DMS53 treated with DMSO at 0.1 percent for 48 hours (cell line): Measurements from ENCODE around the gene MERTK.
"Not testable (repeated sequence)": the region's sequence is repeated elsewhere in the genome, so short reads cannot be mapped to it uniquely, and the experiment has no call there.

Source experiments
- DNase-seq: peaks from one replicate; lab custom pipeline; 2025; ENCODE audit not compliant: unreplicated experiment; lab: John Stamatoyannopoulos, UW

MERTK gene

DNA sequence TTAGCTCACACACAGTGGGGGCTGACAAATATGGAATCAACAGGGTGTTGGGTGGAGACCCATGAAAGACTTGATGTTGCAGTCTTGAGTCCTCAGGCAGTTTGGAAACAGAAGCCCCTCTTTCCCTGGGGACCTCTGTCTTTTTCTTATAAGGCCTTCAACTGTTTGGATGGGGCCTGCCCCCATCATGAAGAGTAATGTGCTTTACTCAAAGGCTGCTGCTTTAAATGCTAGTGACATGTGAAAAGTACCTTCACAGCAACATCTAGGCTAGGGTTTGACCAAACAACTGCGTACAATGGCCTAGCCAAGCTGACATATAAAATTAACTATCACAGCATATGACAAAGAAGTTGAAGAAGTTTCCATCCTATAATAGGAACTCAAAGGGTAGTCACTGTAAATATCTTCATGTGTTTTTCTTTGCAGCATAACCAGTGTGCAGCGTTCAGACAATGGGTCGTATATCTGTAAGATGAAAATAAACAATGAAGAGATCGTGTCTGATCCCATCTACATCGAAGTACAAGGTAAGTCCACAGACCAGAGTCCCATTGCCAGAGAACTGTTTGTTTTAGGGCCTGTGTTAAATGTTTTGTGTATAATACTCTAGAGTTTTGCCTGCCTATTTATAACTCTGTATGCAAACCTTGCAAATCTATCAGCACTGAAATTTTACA is 46.3 kb downstream of the MERTK start:
- DNase-seq = no peak

DNA sequence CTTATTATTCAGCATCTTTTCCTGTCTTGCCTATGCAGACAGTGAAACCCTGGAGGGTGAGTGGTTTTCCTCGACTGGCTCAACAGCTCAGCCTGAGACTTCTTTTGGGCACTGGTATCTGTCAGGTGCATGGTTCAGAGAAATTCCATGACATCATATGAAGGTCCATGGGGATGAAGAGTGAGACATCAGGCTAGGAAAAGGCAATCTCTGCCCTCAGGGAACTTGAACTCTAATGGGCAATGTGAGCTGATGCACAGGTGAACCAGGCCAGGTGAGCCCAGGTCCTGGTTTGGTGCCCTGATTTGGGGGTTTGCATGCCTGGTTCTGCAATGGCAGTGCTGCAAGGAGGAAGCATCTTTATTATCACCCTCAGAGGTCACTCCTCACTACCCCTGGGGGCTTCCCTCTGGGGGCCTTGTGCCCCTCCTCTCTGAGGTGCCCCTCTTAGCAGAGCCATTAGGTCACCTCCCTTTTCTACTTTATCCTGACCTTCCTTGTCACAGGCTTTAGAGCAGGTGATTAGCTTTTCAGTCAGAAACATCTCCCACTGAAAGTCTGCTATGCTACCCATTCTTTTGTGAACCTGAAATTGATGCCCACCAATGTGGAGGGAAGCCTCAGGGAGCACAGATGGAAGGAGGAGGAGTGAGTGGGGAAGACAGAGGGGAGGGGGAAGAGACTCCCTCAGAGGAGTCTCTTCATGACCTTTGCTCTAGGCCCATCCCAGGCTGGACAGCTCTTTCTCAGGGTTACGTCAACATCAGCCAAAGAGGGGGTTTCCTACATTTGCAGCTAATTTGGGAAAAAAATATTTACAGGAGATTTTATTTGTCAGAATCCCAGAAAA is 47.3 kb downstream of the MERTK start:
- DNase-seq = no peak

DNA sequence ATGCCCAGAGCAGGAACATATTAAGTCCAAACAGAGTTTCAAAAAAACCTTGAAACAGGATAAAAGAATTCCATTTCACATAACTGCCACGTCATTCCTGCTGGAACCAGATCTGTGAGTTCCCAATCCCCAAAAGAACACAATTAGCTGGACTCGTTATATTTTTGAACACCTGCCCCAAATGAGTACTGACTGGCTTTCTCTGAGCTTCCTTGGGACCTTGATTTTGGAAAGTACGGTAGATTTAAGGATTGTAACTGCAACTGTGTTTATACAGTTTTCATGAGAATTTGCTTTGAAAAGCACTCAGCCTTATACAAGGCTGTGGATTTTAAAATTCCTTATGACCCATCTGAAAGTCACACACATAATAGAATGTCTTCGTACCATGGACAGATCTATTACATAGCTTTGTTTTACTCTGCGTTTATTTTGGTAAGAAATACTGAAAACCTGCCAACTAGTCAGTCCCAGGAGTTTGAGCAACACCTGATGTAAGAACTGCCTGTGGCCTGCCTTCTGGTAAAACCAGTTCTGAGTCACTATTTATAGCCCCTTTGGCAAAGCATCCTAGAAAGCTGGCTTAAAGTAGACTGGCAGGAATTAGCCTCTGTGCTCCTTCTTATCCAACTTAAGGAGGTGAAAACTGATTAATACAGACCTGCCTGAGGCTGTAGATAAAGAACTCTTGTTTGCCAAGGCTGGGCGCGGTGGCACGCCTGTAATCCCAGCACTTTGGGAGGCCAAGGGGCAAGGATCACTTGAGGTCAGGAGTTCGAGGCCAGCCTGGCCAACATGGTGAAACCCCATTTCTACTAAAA is 48.1 kb downstream of the MERTK start:
- peak; percentile 94 for DNase-seq

DNA sequence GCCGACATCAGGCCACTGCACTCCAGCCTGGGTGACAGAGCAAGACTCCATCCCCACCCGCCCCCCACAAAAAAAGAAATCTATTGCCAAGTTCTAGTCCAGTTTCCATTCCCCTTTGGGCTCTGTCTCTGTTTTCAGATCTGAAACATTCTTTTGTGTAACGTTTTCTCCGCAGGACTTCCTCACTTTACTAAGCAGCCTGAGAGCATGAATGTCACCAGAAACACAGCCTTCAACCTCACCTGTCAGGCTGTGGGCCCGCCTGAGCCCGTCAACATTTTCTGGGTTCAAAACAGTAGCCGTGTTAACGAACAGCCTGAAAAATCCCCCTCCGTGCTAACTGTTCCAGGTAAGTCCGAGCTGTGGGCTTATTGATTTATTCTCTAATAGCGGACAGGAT is 48.8 kb downstream of the MERTK start:
- DNase-seq = no peak

DNA sequence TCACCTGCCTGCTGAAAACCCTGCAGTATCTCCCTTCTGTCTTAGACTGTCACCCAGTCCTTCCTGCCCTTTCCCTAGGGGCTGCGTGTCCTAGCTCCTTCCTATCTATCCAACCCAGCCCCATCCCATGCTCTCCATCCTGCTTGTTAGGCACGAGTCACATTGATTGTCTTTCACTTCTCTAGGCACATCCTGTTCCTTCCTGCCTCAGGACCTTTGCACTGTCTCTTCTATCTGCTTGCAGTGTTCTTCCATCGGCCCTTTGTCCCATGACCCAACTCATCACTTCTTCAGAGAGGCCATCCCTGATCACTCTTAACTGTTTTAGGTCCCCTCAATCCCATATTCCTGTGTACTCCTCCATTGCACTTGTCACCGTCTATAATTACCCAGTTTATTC is 50.4 kb downstream of the MERTK start:
- no peak for DNase-seq

DNA sequence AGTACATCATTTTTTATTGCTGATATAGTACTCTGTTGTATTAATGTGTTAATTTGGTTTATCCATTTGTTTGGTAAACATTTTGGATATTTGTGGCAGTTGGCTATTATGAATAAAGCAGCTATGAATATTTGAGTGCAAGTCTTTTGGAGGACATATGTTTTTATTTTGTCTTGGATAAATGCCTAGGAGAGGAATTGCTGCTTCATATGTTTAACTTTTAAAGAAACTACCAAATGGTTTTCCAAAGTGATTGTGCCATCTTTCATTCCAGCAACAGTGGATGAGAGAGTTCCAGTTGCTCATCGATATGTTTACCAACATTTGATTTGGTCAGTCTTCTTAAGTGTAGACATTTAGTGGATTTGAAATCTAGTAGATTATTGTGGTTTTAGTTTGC is 51.8 kb downstream of the MERTK start:
- DNase-seq = no peak

DNA sequence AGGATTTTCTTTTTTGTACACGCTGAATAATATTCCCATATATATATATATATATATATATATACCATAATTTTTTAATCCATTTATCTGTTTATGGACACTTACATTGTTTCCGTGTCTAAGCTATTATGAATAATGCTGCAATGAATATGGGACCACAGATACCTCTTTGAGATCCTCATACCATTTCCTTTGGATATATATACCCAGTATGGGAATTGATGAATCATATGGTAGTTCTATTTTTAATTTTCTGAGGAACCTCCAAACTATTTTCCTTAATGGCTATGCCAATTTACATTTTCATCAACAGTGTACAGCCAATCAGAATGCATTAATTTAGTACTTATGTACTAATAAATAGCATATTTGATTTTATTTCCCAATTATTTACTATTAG is 53.1 kb downstream of the MERTK start:
- DNase-seq = no peak

DNA sequence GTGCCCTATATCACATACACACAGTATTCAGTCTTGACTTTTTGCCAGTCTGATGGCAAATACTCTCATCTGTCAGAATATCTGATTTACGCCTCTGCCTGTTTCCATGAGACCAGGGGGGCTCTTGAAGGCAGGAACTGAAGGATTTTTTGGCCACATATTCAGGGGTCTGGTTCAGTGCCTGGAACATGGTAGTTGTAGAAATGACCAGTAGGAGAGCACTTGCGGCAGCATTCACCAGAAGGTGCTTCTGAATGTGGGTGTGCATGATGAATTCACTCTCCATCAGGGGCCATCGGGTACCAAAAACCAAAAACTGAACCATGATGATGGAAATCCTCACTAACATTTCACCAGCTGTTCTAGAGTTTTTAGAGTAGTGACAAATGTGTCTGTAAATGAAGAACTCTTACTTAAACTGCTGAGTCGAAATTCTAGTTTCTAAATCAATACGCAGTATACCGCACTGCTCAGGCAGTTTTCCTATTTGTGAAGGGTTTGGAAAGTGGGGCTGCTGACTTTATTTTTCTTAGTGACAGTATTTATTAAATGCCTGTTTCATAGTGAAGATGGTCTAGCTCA is 54.6 kb downstream of the MERTK start:
- no peak for DNase-seq

DNA sequence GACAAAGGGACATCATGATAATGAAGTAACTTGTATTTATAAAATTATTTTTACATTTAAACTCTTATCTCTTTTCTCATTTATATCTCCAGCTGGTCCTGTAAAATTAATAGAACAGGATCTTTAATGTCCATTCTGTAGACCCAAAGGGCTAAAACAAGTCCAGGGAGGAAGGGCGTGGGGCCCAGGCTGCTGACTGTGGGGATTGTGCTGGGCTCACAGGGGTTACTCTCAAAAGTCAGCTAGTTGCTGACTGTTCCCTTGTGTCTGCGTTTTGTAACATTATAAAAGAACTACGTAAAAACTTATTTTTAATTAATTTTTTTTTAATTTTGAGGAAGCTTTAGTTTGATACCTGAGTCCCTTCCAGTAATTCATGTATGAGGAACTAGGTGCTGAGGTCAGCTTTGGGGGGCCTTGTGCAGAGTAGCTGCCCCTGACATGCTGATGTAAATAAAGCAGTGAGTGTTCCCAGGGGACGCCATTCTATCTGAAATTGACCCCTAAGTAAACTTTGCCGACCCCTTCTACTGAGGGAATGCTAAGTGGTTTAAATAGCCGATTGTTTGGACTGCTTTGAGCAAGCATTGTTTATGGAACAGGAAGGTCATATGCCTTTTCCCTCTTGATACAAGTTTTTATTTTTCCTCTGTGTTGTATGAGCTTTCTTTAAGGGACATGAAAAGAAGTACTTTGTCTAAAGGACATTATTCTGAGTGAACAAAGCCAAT is 56.4 kb downstream of the MERTK start:
- DNase-seq = no peak

DNA sequence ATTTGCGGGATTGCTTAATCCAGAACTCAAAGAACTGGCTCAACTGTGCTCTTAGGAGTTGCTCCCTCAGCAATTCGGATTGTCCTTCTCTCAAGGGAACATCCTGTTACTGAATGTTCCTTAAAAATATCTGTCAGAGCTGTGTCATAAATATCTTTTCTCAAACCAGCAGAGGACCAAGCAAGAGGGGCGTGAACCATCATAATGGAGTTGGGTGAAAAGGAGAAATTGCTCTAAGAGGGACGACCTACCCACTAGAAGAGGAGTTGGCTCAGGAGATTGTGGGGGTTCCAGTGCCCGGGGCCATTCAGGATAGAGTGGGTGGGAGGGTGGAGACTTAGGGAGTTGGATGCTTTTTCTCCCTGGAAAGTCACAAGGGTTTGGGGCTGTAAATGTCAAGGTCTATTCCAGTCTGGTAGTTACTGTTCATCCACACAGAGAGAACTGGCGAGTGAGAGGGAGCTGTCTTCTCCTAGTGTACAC is 59.5 kb downstream of the MERTK start:
- DNase-seq = no peak

DNA sequence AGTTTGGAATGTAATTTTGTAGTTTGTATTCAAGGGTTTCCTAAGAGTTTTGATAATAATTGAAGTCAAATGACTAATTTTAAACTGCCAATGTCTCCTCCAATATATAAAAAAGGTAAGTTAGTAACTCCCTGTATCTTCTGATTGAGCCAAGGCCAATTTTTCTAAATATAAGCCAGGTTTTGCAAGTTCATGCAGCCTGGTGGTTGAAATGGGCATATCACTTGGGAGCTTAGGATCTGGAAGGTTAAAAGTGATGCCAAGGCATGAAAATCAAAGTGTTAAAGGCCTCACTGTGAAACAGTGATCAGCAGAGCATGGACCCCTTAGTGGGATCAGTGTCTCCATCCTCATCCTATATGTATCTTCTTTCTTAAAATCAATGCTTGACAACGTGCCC is 60.5 kb downstream of the MERTK start:
- no peak for DNase-seq

DNA sequence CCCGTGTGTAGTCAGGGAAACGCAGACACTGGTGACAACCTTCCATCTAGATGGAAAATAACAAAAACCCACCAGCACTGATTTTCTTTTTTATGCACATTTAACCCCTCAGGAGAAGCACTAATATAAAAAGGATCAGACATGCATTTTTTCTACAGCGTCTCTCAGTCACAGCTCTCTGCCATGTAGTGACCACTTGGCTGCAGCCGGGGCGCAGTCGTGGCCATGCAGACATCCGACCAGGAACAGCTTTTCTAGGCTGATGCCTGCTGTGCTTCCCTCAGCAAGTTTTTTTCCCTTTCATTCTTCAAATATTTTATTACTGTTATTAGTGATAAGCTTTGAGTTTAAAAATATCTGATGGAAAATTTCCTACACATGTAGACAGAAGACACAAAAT is 63.3 kb downstream of the MERTK start:
- DNase-seq = no peak

DNA sequence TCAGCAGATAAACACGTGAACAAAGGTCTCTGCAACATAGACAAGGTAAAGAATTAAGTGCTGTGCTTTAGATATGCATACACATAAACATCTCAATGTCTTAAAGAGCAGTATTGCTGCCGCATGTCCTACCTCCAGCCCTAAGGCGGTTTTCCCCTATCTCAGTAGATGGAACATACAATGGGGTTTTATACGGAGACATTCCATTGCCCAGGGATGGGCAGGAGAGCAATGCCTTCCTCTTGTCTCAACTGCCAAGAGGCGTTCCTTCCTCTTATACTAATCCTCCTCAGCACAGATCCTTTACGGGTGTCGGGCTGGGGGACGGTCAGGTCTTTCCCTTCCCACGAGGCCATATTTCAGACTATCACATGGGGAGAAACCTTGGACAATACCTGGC is 64.7 kb downstream of the MERTK start:
- not testable (repeated sequence) for DNase-seq

DNA sequence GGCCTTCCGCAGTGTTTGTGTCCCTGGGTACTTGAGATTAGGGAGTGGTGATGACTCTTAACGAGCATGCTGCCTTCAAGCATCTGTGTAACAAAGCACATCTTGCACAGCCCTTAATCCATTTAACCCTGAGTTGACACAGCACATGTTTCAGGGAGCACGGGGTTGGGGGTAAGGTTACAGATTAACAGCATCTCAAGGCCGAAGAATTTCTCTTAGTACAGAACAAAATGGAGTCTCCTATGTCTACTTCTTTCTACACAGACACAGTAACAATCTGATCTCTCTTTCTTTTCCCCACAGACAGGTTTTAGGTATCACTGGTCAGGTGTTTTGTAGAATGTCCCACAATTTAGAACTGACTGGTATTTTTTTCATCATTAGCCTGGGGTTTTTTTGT is 65.1 kb downstream of the MERTK start:
- DNase-seq = not testable (repeated sequence)

DNA sequence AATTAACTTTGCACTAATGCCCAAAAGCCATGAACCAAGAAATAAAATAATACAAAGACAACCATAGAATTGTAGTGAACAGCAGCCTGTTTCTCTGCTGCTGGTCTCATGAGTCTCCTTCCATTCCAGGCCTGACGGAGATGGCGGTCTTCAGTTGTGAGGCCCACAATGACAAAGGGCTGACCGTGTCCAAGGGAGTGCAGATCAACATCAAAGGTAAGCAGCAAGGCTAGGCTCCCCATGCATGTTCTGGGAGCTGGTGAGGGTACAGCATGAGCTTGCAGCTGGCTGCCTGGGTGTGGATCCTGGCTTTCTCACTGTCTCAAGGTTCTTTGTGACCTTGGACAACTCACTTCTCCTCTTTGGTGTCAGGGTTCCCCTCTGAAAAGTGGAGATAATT is 66.7 kb downstream of the MERTK start:
- no peak for DNase-seq

DNA sequence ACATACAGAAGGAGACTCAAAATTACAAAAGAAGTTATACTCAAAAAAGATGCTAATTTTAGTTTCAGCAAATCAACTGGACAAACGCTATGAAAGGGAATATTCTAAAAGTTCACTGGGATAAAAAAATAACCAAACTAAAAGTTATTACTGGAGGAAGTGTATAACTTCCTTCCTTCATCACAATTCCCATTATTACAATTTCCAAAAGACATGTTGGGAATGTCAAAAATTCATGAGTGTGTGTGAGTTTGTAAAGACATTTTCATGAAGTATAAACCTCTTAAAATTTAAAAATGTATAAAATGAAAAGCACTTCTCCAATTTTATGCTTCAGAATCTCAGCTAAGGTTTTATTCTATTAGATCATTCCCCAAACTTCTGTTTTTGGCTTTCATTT is 67.8 kb downstream of the MERTK start:
- no peak for DNase-seq

DNA sequence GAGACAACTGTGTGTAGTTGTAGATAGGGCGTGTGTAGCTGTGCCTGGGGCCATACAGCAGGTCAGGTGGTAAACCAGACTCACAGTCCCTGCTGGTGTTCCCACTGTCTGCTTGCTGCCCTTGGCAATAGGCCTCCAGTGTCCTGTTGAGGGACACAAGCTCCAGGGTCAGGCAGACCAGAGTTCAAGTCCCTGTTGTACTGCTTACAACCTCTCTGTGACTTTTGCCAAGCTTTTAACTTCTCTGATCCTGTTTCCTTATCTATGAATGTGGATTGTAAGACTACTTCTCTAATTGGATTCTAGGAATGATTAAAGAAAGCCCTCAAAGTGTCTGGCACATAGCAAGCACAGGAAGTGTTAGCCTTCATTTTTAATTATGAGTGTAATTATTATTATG is 68.6 kb downstream of the MERTK start:
- no peak for DNase-seq

DNA sequence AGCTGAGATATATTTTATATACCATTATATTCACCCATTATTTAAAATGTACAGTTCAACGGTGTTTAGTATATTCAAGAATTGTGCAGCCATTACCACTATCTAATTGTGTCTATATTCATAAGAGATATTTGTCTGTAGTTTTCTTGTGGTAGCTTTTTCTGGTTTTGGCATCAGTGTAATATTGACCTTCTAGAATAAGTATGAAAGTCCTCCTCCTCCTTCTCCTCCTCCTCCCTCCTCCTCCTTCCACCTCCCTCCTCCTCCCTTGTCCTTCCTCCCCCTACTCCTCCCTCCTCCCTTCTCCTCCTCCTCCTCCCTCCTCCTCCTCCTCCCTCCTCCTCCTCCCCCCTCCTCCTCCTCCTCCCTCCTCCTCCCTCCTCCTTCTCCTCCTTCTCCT is 72.0 kb downstream of the MERTK start:
- no peak for DNase-seq

DNA sequence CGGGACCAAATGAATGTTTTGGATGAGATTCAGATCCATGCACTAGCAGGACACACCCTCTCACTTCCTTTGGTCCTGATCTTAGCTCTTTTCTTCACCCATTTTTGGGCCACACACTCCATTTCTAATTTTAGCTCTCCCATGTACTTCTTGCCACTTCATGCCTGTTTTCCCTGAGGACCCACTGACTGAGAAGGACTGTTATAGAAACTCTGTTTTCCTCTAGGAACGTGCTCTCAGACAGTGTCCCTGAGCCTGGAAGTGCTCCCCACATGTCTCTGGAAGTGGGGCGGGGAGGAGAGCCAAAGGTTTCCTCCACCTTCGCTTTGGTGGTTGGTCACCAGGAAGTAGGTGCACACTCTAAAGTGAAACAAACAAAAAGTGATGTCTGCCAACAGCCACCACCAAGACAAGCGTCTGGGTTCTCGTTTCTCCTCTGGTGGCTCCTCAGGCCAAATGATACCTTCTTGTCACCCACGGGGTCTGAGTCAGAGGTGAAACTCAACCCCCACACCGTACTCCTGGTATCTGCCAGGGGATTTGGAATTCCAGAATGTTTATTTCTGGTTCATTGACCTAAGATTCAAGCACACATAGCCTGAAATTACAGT is 74.7 kb downstream of the MERTK start:
- DNase-seq = no peak

DNA sequence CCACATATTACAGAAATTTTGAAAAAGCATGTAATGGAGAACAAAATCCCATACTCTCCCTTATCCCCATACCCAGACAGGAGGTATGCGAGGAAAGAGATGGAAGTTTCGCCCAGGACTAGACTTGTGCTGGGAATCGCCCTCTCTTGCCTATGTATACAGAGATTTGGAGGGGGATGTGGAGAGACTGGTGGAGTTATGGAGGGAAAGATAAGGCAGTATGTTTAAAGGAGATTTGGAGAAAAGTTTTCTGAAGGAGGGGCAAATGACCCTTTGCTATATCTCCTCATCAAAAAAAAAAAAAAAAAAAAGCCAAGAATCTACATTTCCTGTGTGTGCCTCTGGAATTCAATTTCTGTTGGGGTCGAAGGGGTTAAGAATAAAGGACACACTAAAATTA is 75.3 kb downstream of the MERTK start:
- no peak for DNase-seq
